Uterus (tissue), 4 donors: ENCODE data around the gene ATN1. TPM values are rescaled to one million over a fixed set of nuclear protein-coding genes. Genes with fewer than 3 reads are reported as not detected.

Source experiments
- DNase-seq, 2 donors: peaks; one replicate each; pipeline ENCODE4 v3.0.0-alpha.2; 2019 to 2020
- H3K27ac ChIP-seq, 2 donors: fragments of 200-600 bp; sonication (generic); 1 replicate in 1 of 2; 2 replicates in 1 of 2; pipeline ENCODE4 v1.5.1; 2016 to 2018
- H3K27me3 ChIP-seq, 2 donors: fragments of 200-600 bp; sonication (generic); one replicate each; pipeline ENCODE4 v1.5.1; 2018 to 2019; ENCODE audit warnings: control low read depth in 1 of 2
- H3K36me3 ChIP-seq, 2 donors: fragments of 200-600 bp; sonication (generic); one replicate each; pipeline ENCODE4 v1.5.1; 2019; ENCODE audit warnings: control low read depth in 1 of 2
- H3K4me1 ChIP-seq, 2 donors: fragments of 200-600 bp; sonication (generic); one replicate each; pipeline ENCODE4 v1.5.1; 2018 to 2019; ENCODE audit warnings: control low read depth in 1 of 2
- H3K4me3 ChIP-seq, 2 donors: fragments of 200-600 bp; sonication (generic); 1 replicate in 1 of 2; 2 replicates in 1 of 2; pipeline ENCODE4 v1.5.1; 2018 to 2019; ENCODE audit warnings: mild to moderate bottlenecking in 1 of 2
- H3K9me3 ChIP-seq, 2 donors: fragments of 200-600 bp; sonication (generic); one replicate each; pipeline ENCODE4 v1.5.1; 2019; ENCODE audit warnings: control low read depth in 1 of 2
- POLR2A ChIP-seq, 2 donors: fragments of 450-650 bp; IDR thresholded peaks; one replicate each; pipeline ENCODE4 v1.6.1; 2016; ENCODE audit warnings: antibody characterized with exemption in 2 of 2, mild to moderate bottlenecking in 1 of 2, moderate library complexity in 1 of 2
- intact Hi-C: fragments of 100-400 bp; cut with DNase I; formaldehyde crosslinking; loops from one replicate; pipeline ENCODE4 v1.15.1; 2023; ENCODE audit warnings: low total_unique reads
- total RNA-seq, 4 donors: library from RNA; depleted of rRNA in 3 of 4; stranded (reverse); fragments of >200 nt in 3 of 4; gene quantifications; one replicate each; pipeline versions ENCODE4 v1.1.0 to v1.2.4, GENCODE V29; 2014 to 2023
- TF ChIP-seq, protein P1 (sequence below), 4 experiments: fragments of 200-600 bp in 2 of 4; fragments of 450-650 bp in 2 of 4; sonication (generic) in 2 of 4; IDR thresholded peaks; one replicate each; pipeline ENCODE4 v1.5.1; 2016 to 2019; ENCODE audit warnings: antibody characterized with exemption in 4 of 4, mild to moderate bottlenecking in 2 of 4, moderate library complexity in 1 of 4
- donor health status: DM: yes; HTN: yes; CAD: no.

Gene ATN1
- total RNA-seq, 4 donors from 2014 or later, result 10.8 to 283 (median 28.7) TPM

DNA sequence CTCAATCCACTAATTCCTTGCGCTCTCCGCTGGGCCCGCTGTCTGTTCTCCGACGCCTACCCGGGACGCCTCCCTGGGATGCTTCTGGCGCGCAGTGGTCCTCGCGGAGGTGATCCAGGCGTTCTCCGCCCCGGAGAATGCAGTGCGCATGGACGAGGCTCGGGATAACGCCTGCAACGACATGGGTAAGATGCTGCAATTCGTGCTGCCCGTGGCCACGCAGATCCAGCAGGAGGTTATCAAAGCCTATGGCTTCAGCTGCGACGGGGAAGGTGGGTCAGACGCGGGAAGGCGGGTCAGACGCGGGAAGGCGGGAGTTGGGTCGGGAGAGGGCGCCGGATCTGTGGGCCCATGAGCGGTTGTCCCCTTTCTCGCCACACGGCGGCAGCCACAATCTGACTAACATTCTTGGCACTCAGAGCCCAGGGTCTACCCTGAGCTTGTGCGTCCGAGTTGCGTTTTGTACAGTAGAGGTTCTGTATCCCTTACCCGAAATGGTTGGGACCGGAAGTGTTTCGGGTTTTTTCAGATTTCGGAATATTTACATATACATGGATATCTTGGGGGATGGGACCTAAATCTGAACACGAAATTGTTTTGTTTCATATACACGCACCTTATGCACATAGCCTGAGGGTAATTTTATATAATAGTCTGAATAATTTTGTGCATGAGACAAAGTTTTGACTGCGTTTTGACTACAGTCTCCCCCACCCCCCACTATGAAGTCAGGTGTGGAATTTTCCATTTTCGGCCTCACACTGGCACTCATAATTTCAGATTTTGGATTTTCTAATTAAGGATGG is 16.8 kb downstream of the ATN1 start:
- Histone ChIP-seq H3K27me3 (no peaks in the 10 kb centered on the region), H3K4me3 (peak overlapping the region; percentile 74 to 80), H3K9me3 (no peaks in the 10 kb centered on the region), H3K4me1 (peaks cover 4 to 6% of the 10 kb centered on the region in 2 donors), H3K27ac (peak overlapping the region; percentile 93 to 94), H3K36me3 (no peaks in the 10 kb centered on the region)
- peak; percentile 14 to 50 for TF ChIP-seq POLR2A (IDR thresholded peaks at IDR 0.05)
- TF ChIP-seq, protein P1, sequence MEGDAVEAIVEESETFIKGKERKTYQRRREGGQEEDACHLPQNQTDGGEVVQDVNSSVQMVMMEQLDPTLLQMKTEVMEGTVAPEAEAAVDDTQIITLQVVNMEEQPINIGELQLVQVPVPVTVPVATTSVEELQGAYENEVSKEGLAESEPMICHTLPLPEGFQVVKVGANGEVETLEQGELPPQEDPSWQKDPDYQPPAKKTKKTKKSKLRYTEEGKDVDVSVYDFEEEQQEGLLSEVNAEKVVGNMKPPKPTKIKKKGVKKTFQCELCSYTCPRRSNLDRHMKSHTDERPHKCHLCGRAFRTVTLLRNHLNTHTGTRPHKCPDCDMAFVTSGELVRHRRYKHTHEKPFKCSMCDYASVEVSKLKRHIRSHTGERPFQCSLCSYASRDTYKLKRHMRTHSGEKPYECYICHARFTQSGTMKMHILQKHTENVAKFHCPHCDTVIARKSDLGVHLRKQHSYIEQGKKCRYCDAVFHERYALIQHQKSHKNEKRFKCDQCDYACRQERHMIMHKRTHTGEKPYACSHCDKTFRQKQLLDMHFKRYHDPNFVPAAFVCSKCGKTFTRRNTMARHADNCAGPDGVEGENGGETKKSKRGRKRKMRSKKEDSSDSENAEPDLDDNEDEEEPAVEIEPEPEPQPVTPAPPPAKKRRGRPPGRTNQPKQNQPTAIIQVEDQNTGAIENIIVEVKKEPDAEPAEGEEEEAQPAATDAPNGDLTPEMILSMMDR (IDR thresholded peaks at IDR 0.05), result peak; percentile 84 to 96 (median 89)
- DNase-seq, result peak; percentile 94
- intact Hi-C loops, result loop anchor here (10.0 kb wide), 1 partner anchor 170 kb away; no protein-coding TSS in a partner anchor

DNA sequence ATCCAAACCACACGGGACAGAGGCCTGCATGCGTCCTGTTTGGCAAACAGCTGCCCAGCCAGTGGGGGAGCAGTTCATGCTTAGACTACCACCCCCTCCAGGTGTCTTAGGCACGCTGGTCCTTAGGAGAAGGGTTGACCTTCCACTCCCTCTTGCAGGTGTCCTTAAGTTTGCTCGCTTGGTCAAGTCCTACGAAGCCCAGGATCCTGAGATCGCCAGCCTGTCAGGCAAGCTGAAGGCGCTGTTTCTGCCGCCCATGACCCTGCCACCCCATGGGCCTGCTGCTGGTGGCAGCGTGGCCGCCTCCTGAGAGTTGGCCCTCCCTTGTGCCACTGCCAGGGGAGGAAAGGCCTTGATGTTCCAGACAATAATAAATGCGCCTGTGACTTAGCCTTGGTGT is 17.9 kb downstream of the ATN1 start:
- TF ChIP-seq POLR2A (IDR thresholded peaks at IDR 0.05), result no peak
- TF ChIP-seq, protein P1 (IDR thresholded peaks at IDR 0.05), result no peak
- no peaks in the 10 kb centered on the region for H3K9me3 ChIP-seq
- H3K4me3 ChIP-seq, result no peak overlapping the region
- H3K27ac ChIP-seq, result peak overlapping the region in 1 of 2 donors; percentile 94
- no peak for DNase-seq
- no peaks in the 10 kb centered on the region for H3K36me3 ChIP-seq
- no peaks in the 10 kb centered on the region for H3K27me3 ChIP-seq
- intact Hi-C loops, result loop anchor here (10.0 kb wide), 1 partner anchor 169 kb away; no protein-coding TSS in a partner anchor
- H3K4me1 ChIP-seq, result peaks cover 4 to 6% of the 10 kb centered on the region in 2 donors

DNA sequence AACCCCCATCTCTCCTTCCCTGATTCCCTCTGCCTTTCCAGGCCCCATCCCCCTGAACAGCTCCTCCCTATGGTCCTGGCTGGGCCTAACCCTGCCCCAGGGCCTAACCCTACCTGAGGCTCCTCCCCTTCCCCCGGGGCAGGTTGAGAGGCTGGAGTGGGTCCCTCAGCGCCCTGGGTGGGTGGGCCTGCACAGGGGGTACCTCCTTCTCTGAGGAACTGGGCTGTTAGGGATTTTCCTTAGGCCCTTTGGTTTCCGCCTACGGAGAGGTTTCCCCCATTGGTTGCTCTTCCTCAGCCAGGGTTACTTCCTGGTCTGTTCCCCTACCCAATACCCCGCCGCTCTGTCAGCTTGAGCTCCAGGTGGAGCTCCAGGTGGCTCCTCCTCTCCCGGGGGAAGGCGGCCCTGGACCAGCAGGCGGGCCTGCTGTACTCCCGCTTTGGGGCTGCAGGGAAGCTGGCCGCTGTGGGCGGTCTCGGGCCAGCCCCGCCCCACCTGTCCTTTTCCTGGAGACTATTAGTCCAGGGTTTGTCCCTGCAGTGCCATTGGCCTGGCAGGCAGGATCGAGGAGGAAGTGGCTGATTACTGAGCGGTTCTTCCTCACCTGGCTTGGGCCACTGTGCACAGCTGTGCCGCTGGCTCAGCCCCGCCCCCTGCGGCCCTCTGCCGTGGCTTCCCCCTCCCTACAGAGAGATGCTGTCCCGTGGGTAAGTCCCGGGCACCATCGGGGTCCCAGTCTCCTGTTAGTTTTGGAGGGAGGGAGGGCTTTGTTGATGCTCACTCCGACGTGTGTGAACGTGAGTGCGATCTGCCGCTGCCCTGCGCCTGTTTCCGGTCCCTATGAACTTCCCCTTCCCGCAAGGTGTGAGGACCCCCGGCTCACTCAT is 18.5 kb downstream of the ATN1 start:
- peak overlapping the region in 1 of 2 donors; percentile 58 for H3K27ac ChIP-seq
- intact Hi-C loops, result loop anchor here (10.0 kb wide), 1 partner anchor 169 kb away; no protein-coding TSS in a partner anchor
- H3K36me3 ChIP-seq, result no peaks in the 10 kb centered on the region
- TF ChIP-seq, protein P1 (IDR thresholded peaks at IDR 0.05), result no peak
- peak in 1 of 2 donors; percentile 57 for TF ChIP-seq POLR2A (IDR thresholded peaks at IDR 0.05)
- H3K4me3 ChIP-seq, result no peak overlapping the region
- no peak for DNase-seq
- H3K4me1 ChIP-seq, result peaks cover 4 to 6% of the 10 kb centered on the region in 2 donors
- no peaks in the 10 kb centered on the region for H3K9me3 ChIP-seq
- no peaks in the 10 kb centered on the region for H3K27me3 ChIP-seq

DNA sequence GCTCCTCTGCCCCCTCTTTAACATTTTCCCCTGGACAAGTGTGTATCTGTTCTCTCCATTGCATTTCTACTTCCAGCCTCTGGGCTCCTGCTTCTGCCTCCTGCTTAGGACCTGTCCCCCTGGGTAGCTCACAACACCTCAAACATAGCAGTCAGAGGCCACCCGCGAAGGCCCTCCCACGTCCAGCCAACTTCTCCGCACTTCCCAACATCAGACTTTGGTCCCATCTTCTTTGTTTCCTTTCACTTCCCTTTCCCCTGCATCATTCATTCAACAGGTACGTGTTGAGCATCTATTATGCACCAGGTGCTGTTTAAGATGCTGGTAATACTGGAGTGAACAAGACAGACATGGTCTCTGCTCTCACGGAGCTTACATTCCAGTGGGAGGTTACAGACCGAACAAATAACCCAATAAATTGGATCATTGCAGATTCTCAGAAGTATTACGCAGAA is 19.2 kb downstream of the ATN1 start:
- no peak for TF ChIP-seq POLR2A (IDR thresholded peaks at IDR 0.05)
- TF ChIP-seq, protein P1 (IDR thresholded peaks at IDR 0.05), result no peak
- Histone ChIP-seq H3K36me3 (no peaks in the 10 kb centered on the region), H3K4me3 (no peak overlapping the region), H3K27me3 (no peaks in the 10 kb centered on the region), H3K9me3 (no peaks in the 10 kb centered on the region), H3K4me1 (peaks cover 4 to 6% of the 10 kb centered on the region in 2 donors), H3K27ac (no peak overlapping the region)
- intact Hi-C loops, result loop anchor here (10.0 kb wide), 1 partner anchor 168 kb away; no protein-coding TSS in a partner anchor
- no peak for DNase-seq
